Measurements from ENCODE around the gene WDR91. TPM values are rescaled to one million over a fixed set of nuclear protein-coding genes. Genes with fewer than 3 reads are reported as not detected.

Gene WDR91
- total RNA-seq, 1 donor from 2014 or later, result 66.7 TPM

GRCh38 chr7:135204341-135204749, 7.0 kb downstream of the WDR91 start:
- H3K9me3 ChIP-seq, result no peaks in the 10 kb centered on the region
- peak overlapping the region; percentile 3 to 8 for H3K27ac ChIP-seq
- DNase-seq (ENCODE audit: low spot score in 2 of 2), result no peak
- intact Hi-C loops (cut with DNase I), result no loop called here
- peaks cover 19 to 31% of the 10 kb centered on the region in 2 donors for H3K36me3 ChIP-seq
- TF ChIP-seq CTCF (IDR thresholded peaks at IDR 0.05), result no peak
- H3K27me3 ChIP-seq, result no peaks in the 10 kb centered on the region
- no peak overlapping the region for H3K4me3 ChIP-seq
- peaks cover 0 to 11% of the 10 kb centered on the region in 2 donors for H3K4me1 ChIP-seq

- H3K27ac ChIP-seq, result no peak overlapping the region
- no peak overlapping the region for H3K4me3 ChIP-seq
- H3K36me3 ChIP-seq, result peaks cover 41 to 51% of the 10 kb centered on the region in 2 donors
- no peaks in the 10 kb centered on the region for H3K9me3 ChIP-seq
- no peak for DNase-seq (ENCODE audit: low spot score in 2 of 2)
- intact Hi-C loops (cut with DNase I), result no loop called here
- H3K27me3 ChIP-seq, result no peaks in the 10 kb centered on the region
- TF ChIP-seq CTCF (IDR thresholded peaks at IDR 0.05), result no peak
- H3K4me1 ChIP-seq, result peaks cover 0 to 2% of the 10 kb centered on the region in 2 donors
These were observed 10.0 kb downstream of the WDR91 start for GRCh38 chr7:135201350-135201749.

- DNase-seq (ENCODE audit: low spot score in 2 of 2), result peak in 1 of 2 donors; percentile 30
- Histone ChIP-seq H3K27ac (no peak overlapping the region), H3K27me3 (no peaks in the 10 kb centered on the region), H3K4me3 (no peak overlapping the region), H3K36me3 (peaks cover 45 to 53% of the 10 kb centered on the region in 2 donors), H3K4me1 (peaks cover 0 to 2% of the 10 kb centered on the region in 2 donors), H3K9me3 (no peaks in the 10 kb centered on the region)
- intact Hi-C loops (cut with DNase I), result no loop called here
- no peak for TF ChIP-seq CTCF (IDR thresholded peaks at IDR 0.05)
These were observed 10.4 kb downstream of the WDR91 start for GRCh38 chr7:135200821-135201331.

GRCh38 chr7:135199439-135199838, 11.9 kb downstream of the WDR91 start:
- TF ChIP-seq CTCF (IDR thresholded peaks at IDR 0.05), result no peak
- H3K9me3 ChIP-seq, result no peaks in the 10 kb centered on the region
- peak in 1 of 2 donors; percentile 24 for DNase-seq (ENCODE audit: low spot score in 2 of 2)
- H3K4me3 ChIP-seq, result no peak overlapping the region
- H3K27me3 ChIP-seq, result no peaks in the 10 kb centered on the region
- H3K36me3 ChIP-seq, result peaks cover 51 to 61% of the 10 kb centered on the region in 2 donors
- intact Hi-C loops (cut with DNase I), result no loop called here
- H3K4me1 ChIP-seq, result no peaks in the 10 kb centered on the region
- no peak overlapping the region for H3K27ac ChIP-seq

GRCh38 chr7:135197906-135198655, 13.2 kb downstream of the WDR91 start:
- DNase-seq (ENCODE audit: low spot score in 2 of 2), result peak in 1 of 2 donors; percentile 40
- no peaks in the 10 kb centered on the region for H3K9me3 ChIP-seq
- no peaks in the 10 kb centered on the region for H3K27me3 ChIP-seq
- no peak overlapping the region for H3K4me3 ChIP-seq
- intact Hi-C loops (cut with DNase I), result no loop called here
- peaks cover 51 to 71% of the 10 kb centered on the region in 2 donors for H3K36me3 ChIP-seq
- TF ChIP-seq CTCF (IDR thresholded peaks at IDR 0.05), result no peak
- no peaks in the 10 kb centered on the region for H3K4me1 ChIP-seq
- H3K27ac ChIP-seq, result no peak overlapping the region
